Peyer's patch (tissue), 4 donors: Measurements from ENCODE around the gene PSMA8. TPM values are rescaled to one million over a fixed set of nuclear protein-coding genes. Genes with fewer than 3 reads are reported as not detected.
A peak's percentile ranks its signal among the peaks of the same experiment; 100 is the strongest.
"Not testable (repeated sequence)": the region's sequence is repeated elsewhere in the genome, so short reads cannot be mapped to it uniquely, and the experiment has no call there.

Experiments
- DNase-seq, 3 donors: peaks; one replicate each; pipeline ENCODE4 v3.0.0-alpha.2; 2017 to 2019
- H3K27ac ChIP-seq, 4 donors: fragments of 200-600 bp; sonication (generic); one replicate each; pipeline ENCODE4 v1.5.1; 2016 to 2019
- H3K27me3 ChIP-seq, 2 donors: fragments of 200-600 bp; sonication (generic); one replicate each; pipeline ENCODE4 v1.5.1; 2019
- H3K36me3 ChIP-seq, 3 donors: fragments of 200-600 bp; sonication (generic); one replicate each; pipeline ENCODE4 v1.5.1; 2016 to 2019
- H3K4me1 ChIP-seq, 4 donors: fragments of 200-600 bp; sonication (generic); one replicate each; pipeline ENCODE4 v1.5.1; 2016 to 2019
- H3K4me3 ChIP-seq, 4 donors: fragments of 200-600 bp; sonication (generic); 1 replicate in 3 of 4; 2 replicates in 1 of 4; pipeline ENCODE4 v1.5.1; 2016 to 2019; ENCODE audit warnings: mild to moderate bottlenecking in 1 of 4
- H3K9me3 ChIP-seq, 4 donors: fragments of 200-600 bp; sonication (generic); one replicate each; pipeline ENCODE4 v1.5.1; 2016 to 2019; ENCODE audit warnings: mild to moderate bottlenecking in 1 of 4
- CTCF ChIP-seq, 6 experiments: fragments of 450-650 bp in 4 of 6; fragments of 200-600 bp in 2 of 6; sonication (generic) in 1 of 6; IDR thresholded peaks; one replicate each; pipeline ENCODE4 v1.5.1; 2017 to 2019; ENCODE audit warnings: antibody characterized with exemption in 6 of 6, mild to moderate bottlenecking in 3 of 6, moderate library complexity in 1 of 6
- POLR2A ChIP-seq, 2 donors: fragments of 450-650 bp; IDR thresholded peaks; one replicate each; pipeline ENCODE4 v1.5.1; 2017; ENCODE audit warnings: antibody characterized with exemption in 2 of 2, mild to moderate bottlenecking in 2 of 2, moderate library complexity in 2 of 2
- total RNA-seq, 4 donors: library from RNA; depleted of rRNA; stranded (reverse); fragments of >200 nt; gene quantifications; one replicate each; pipeline ENCODE4 v1.1.0, GENCODE V29; 2016

PSMA8 gene
- total RNA-seq, 4 donors from 2014 or later, result not detected

- H3K27ac ChIP-seq, result peak overlapping the region; percentile 53 to 92 (median 58)
- no peaks in the 10 kb centered on the region for H3K36me3 ChIP-seq
- H3K4me3 ChIP-seq, result peak overlapping the region; percentile 66 to 86 (median 74)
- no peak for TF ChIP-seq POLR2A (IDR thresholded peaks at IDR 0.05)
- TF ChIP-seq CTCF (IDR thresholded peaks at IDR 0.05), result no peak
- H3K27me3 ChIP-seq, result no peaks in the 10 kb centered on the region
- DNase-seq, result peak in 1 of 3 donors; percentile 25
- H3K9me3 ChIP-seq, result no peaks in the 10 kb centered on the region
- peaks cover 0 to 6% (median 2%) of the 10 kb centered on the region in 4 donors for H3K4me1 ChIP-seq
Measured at GRCh38 chr18:26227051-26227670, 93.5 kb downstream of the PSMA8 start.

GRCh38 chr18:26228562-26229260 is 95.0 kb downstream of the PSMA8 start:
- no peak for DNase-seq

GRCh38 chr18:26230497-26230896 is 96.8 kb downstream of the PSMA8 start:
- H3K36me3 ChIP-seq, result no peaks in the 10 kb centered on the region
- TF ChIP-seq CTCF (IDR thresholded peaks at IDR 0.05) (no peak), POLR2A (IDR thresholded peaks at IDR 0.05) (no peak)
- no peak overlapping the region for H3K4me3 ChIP-seq
- H3K27ac ChIP-seq, result no peak overlapping the region
- peaks cover 0 to 6% (median 2%) of the 10 kb centered on the region in 4 donors for H3K4me1 ChIP-seq
- no peaks in the 10 kb centered on the region for H3K27me3 ChIP-seq
- no peaks in the 10 kb centered on the region for H3K9me3 ChIP-seq
- DNase-seq, result no peak

More at GRCh38 chr18:26228562-26229260, 95.0 kb downstream of the PSMA8 start:
- TF ChIP-seq CTCF (IDR thresholded peaks at IDR 0.05), result no peak
- no peak for TF ChIP-seq POLR2A (IDR thresholded peaks at IDR 0.05)
- H3K4me3 ChIP-seq, result no peak overlapping the region
- H3K27me3 ChIP-seq, result no peaks in the 10 kb centered on the region
- no peaks in the 10 kb centered on the region for H3K36me3 ChIP-seq
- no peaks in the 10 kb centered on the region for H3K9me3 ChIP-seq
- no peak overlapping the region for H3K27ac ChIP-seq
- H3K4me1 ChIP-seq, result peaks cover 0 to 6% (median 2%) of the 10 kb centered on the region in 4 donors

- no peaks in the 10 kb centered on the region for H3K27me3 ChIP-seq
- no peak overlapping the region for H3K4me3 ChIP-seq
- no peak overlapping the region for H3K27ac ChIP-seq
- no peaks in the 10 kb centered on the region for H3K4me1 ChIP-seq
- TF ChIP-seq POLR2A (IDR thresholded peaks at IDR 0.05), result no peak
- no peak for TF ChIP-seq CTCF (IDR thresholded peaks at IDR 0.05)
- no peak for DNase-seq
- no peaks in the 10 kb centered on the region for H3K9me3 ChIP-seq
- H3K36me3 ChIP-seq, result no peaks in the 10 kb centered on the region
Measured at GRCh38 chr18:26233208-26233607, 99.5 kb downstream of the PSMA8 start.

- not testable (repeated sequence) for H3K9me3 ChIP-seq, DNase-seq, H3K4me1 ChIP-seq, H3K27ac ChIP-seq, H3K27me3 ChIP-seq, H3K4me3 ChIP-seq, H3K36me3 ChIP-seq
Measured at GRCh38 chr18:26237363-26237762, 103.7 kb downstream of the PSMA8 start.

- not testable (repeated sequence) for DNase-seq, H3K36me3 ChIP-seq, H3K27ac ChIP-seq, H3K4me1 ChIP-seq, H3K9me3 ChIP-seq, H3K27me3 ChIP-seq, H3K4me3 ChIP-seq
Measured at GRCh38 chr18:26238718-26239117, 105.0 kb downstream of the PSMA8 start.

- DNase-seq, H3K27me3 ChIP-seq, H3K4me3 ChIP-seq, H3K9me3 ChIP-seq, H3K36me3 ChIP-seq, H3K4me1 ChIP-seq, H3K27ac ChIP-seq: not testable (repeated sequence)
Measured at GRCh38 chr18:26242392-26242791, 108.7 kb downstream of the PSMA8 start.

Other genes starting within 250 kb of the PSMA8 start
- gene SS18, start 43.3 kb upstream of the PSMA8 start, total RNA-seq, result 100 to 1,000 TPM in 1 of 4 donors, 10 to 100 TPM in 3; 81.8 to 135 (median 93.7) TPM
- 10 to 100 TPM in 1 of 4 donors, 1 to 10 TPM in 3; 1.9 to 38.0 (median 6.5) TPM for gene TAF4B, start 92.6 kb downstream of the PSMA8 start, total RNA-seq